LNCaP clone FGC (cell line): ENCODE data around the gene GPC3.

Experiments
- DNase-seq: peaks from one replicate; pipeline ENCODE4 v3.0.0-alpha.2; 2011; ENCODE audit warnings: low read depth
- H3K4me3 ChIP-seq: 2 replicates; pipeline ENCODE4 v1.5.1; 2011; ENCODE audit warnings: mild to moderate bottlenecking, low read depth, low read length, control low read depth
- CTCF ChIP-seq: IDR thresholded peaks from 2 replicates; pipeline ENCODE4 v1.5.1; 2012; ENCODE audit warnings: mild to moderate bottlenecking; ENCODE audit not compliant: control insufficient read depth, insufficient read depth; ENCODE audit errors: extremely low read depth

Gene GPC3

GRCh38 chrX:133606990-133607389 is 378.4 kb downstream of the GPC3 start:
- no peak for DNase-seq
- TF ChIP-seq CTCF = no peak
- H3K4me3 ChIP-seq = no peak overlapping the region

- no peak for TF ChIP-seq CTCF
- H3K4me3 ChIP-seq = no peak overlapping the region
- no peak for DNase-seq
Measured at GRCh38 chrX:133604801-133605200, 380.6 kb downstream of the GPC3 start.

- no peak overlapping the region for H3K4me3 ChIP-seq
- DNase-seq = no peak
- no peak for TF ChIP-seq CTCF
Measured at GRCh38 chrX:133602881-133603280, 382.5 kb downstream of the GPC3 start.

- H3K4me3 ChIP-seq = no peak overlapping the region
- no peak for TF ChIP-seq CTCF
- DNase-seq = no peak
Measured at GRCh38 chrX:133601116-133601515, 384.3 kb downstream of the GPC3 start.

- DNase-seq = no peak
- TF ChIP-seq CTCF = no peak
- H3K4me3 ChIP-seq = no peak overlapping the region
Measured at GRCh38 chrX:133600536-133600935, 384.9 kb downstream of the GPC3 start.

- no peak overlapping the region for H3K4me3 ChIP-seq
- TF ChIP-seq CTCF = no peak
- no peak for DNase-seq
Measured at GRCh38 chrX:133598601-133599335, 386.6 kb downstream of the GPC3 start.

GRCh38 chrX:133594156-133594555 is 391.2 kb downstream of the GPC3 start:
- no peak for DNase-seq
- no peak overlapping the region for H3K4me3 ChIP-seq

More at GRCh38 chrX:133594156-133594555, 391.2 kb downstream of the GPC3 start:
- TF ChIP-seq CTCF = no peak
